Peyer's patch (tissue), 4 donors: ENCODE data around the gene DCHS1.

Experiments used
- POLR2A ChIP-seq, 2 donors: fragments of 450-650 bp; IDR thresholded peaks; one replicate each; pipeline ENCODE4 v1.5.1; 2017; ENCODE audit warnings: antibody characterized with exemption in 2 of 2, mild to moderate bottlenecking in 2 of 2, moderate library complexity in 2 of 2
- TF ChIP-seq, protein P1 (sequence below), 6 experiments: fragments of 450-650 bp in 4 of 6; fragments of 200-600 bp in 2 of 6; sonication (generic) in 1 of 6; IDR thresholded peaks; one replicate each; pipeline ENCODE4 v1.5.1; 2017 to 2019; ENCODE audit warnings: antibody characterized with exemption in 6 of 6, mild to moderate bottlenecking in 3 of 6, moderate library complexity in 1 of 6

DNA sequence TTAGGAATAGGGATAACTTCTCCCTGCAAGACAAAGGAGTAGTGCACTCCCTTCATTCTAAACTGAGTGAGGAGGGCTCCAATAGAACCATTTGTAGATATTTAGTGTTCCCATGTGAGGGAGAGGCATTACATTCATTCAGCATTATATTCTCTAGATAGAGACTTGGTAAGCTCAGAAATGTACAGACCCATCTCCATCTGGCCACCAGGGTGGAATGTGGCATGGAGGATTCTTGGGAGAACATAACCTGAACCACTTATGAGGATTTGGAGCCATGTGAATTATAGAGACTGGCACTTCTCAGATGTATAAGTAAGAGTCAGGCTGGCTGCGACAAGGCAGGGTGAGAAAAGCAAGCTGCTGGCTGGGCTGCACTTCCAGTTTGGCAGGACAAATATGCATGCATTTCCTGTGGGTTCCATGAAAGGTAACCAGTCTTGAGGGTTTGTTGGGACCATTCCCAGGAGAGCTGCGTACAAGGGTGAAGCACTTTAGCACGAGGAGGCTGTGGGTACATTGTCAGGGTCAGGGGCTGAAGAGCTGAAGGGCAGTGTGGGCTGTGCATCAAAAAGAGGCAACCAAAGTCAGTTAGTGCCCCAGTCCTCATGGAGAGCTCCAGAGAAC is 61.4 kb downstream of the DCHS1 start:
- TF ChIP-seq, protein P1, sequence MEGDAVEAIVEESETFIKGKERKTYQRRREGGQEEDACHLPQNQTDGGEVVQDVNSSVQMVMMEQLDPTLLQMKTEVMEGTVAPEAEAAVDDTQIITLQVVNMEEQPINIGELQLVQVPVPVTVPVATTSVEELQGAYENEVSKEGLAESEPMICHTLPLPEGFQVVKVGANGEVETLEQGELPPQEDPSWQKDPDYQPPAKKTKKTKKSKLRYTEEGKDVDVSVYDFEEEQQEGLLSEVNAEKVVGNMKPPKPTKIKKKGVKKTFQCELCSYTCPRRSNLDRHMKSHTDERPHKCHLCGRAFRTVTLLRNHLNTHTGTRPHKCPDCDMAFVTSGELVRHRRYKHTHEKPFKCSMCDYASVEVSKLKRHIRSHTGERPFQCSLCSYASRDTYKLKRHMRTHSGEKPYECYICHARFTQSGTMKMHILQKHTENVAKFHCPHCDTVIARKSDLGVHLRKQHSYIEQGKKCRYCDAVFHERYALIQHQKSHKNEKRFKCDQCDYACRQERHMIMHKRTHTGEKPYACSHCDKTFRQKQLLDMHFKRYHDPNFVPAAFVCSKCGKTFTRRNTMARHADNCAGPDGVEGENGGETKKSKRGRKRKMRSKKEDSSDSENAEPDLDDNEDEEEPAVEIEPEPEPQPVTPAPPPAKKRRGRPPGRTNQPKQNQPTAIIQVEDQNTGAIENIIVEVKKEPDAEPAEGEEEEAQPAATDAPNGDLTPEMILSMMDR (IDR thresholded peaks at IDR 0.05): no peak
- no peak for TF ChIP-seq POLR2A (IDR thresholded peaks at IDR 0.05)
